Endothelial cell of umbilical vein (primary cell): ENCODE results near the gene EFCC1. TPM values are rescaled to one million over a fixed set of nuclear protein-coding genes. Genes with fewer than 3 reads are reported as not detected.

ENCODE experiments used
- BruUV-seq: library from RNA; stranded (reverse); fragments of 400-500 nt; replicated peaks from 2 replicates; lab custom pipeline; 2021; lab: Mats Ljungman, UMichigan
- CTCF ChIA-PET: fragments of 300-600, 350-600 bp; sonication (Branson Sonifier 250); formaldehyde crosslinking; loops from one replicate; lab custom pipeline; 2021; ENCODE audit warnings: antibody characterized with exemption, inconsistent platforms; lab: Charles Lee
- POLR2A ChIA-PET: fragments of 300-600, 350-600 bp; sonication (Branson Sonifier 250); formaldehyde crosslinking; loops from one replicate; lab custom pipeline; 2021; ENCODE audit warnings: antibody characterized with exemption, inconsistent platforms; lab: Charles Lee
- DNase-seq: peaks from one replicate; pipeline ENCODE4 v3.0.0-alpha.2; 2011; ENCODE audit warnings: low read depth, low spot score
- FAIRE-seq: peaks from 2 replicates; lab custom pipeline; 2011; peaks lifted over from hg19 to GRCh38; lab: Jason Lieb, UNC
- H2AFZ ChIP-seq: 2 replicates; pipeline ENCODE4 v1.6.0; 2012; ENCODE audit warnings: low read depth, low read length, control low read depth, inconsistent platforms
- H3K27ac ChIP-seq: 2 replicates; pipeline ENCODE4 v1.5.1; 2011; ENCODE audit warnings: low read depth, mild to moderate bottlenecking, control low read depth, low read length, moderate library complexity; ENCODE audit not compliant: insufficient read depth
- H3K27me3 ChIP-seq, 2 experiments: 2 replicates each; pipeline versions ENCODE4 v1.6.0 to v1.6.1; 2011; ENCODE audit warnings: low read length in 2 of 2, mixed read lengths in 1 of 2; ENCODE audit not compliant: control insufficient read depth in 2 of 2, insufficient read depth in 2 of 2
- H3K36me3 ChIP-seq, 2 experiments: 2 replicates in 1 of 2; 3 replicates in 1 of 2; pipeline ENCODE4 v1.5.1; 2011; ENCODE audit warnings: low read length in 2 of 2, mild to moderate bottlenecking in 1 of 2, moderate library complexity in 1 of 2; ENCODE audit not compliant: control insufficient read depth in 2 of 2, insufficient read depth in 2 of 2; ENCODE audit errors: extremely low read depth in 1 of 2
- H3K4me1 ChIP-seq: 3 replicates; pipeline ENCODE4 v1.5.1; 2011; ENCODE audit warnings: mild to moderate bottlenecking, low read length; ENCODE audit not compliant: control insufficient read depth, insufficient read depth; ENCODE audit errors: extremely low read depth
- H3K4me2 ChIP-seq: 2 replicates; pipeline ENCODE4 v1.6.1; 2011; ENCODE audit warnings: low read length, control low read depth, mixed read lengths; ENCODE audit not compliant: insufficient read depth
- H3K4me3 ChIP-seq, 3 experiments: fragments of 200-600 bp in 1 of 3; sonication (generic), shearing (Covaris generic) in 1 of 3; replicated peaks in 1 of 3; 2 replicates each; pipeline ENCODE4 v1.5.1; 2011 to 2016; ENCODE audit warnings: control low read depth in 3 of 3, low read length in 3 of 3, mild to moderate bottlenecking in 2 of 3, inconsistent platforms in 1 of 3, low read depth in 1 of 3, moderate library complexity in 1 of 3; ENCODE audit not compliant: insufficient read depth in 1 of 3
- H3K79me2 ChIP-seq: 2 replicates; pipeline ENCODE4 v1.6.0; 2012; ENCODE audit warnings: low read length, inconsistent platforms; ENCODE audit not compliant: control insufficient read depth, insufficient read depth
- H3K9ac ChIP-seq: replicated peaks from 2 replicates; pipeline ENCODE3; 2011; ENCODE audit warnings: low read length, control low read depth; ENCODE audit not compliant: insufficient read depth; ENCODE audit errors: extremely low read depth
- H3K9me1 ChIP-seq: replicated peaks from 3 replicates; pipeline ENCODE4 v1.6.0; 2011; ENCODE audit warnings: mild to moderate bottlenecking, low read length; ENCODE audit not compliant: control insufficient read depth, insufficient read depth; ENCODE audit errors: extremely low read depth
- H3K9me3 ChIP-seq: replicated peaks from 2 replicates; pipeline ENCODE4 v1.5.1; 2012; ENCODE audit warnings: low read length, inconsistent platforms; ENCODE audit not compliant: control insufficient read depth, insufficient read depth
- H4K20me1 ChIP-seq: replicated peaks from 2 replicates; pipeline ENCODE3; 2011; ENCODE audit warnings: mild to moderate bottlenecking, low read length; ENCODE audit not compliant: control insufficient read depth, insufficient read depth; ENCODE audit errors: extremely low read depth
- EZH2 ChIP-seq: IDR thresholded peaks from 2 replicates; pipeline ENCODE4 v1.6.1; 2012; ENCODE audit warnings: borderline replicate concordance, low read depth, mild to moderate bottlenecking, moderate library complexity, low read length, inconsistent platforms; ENCODE audit not compliant: severe bottlenecking
- FOS ChIP-seq: IDR thresholded peaks from 2 replicates; pipeline ENCODE4 v1.6.1; 2011; ENCODE audit warnings: mild to moderate bottlenecking, low read length, moderate library complexity, borderline replicate concordance; ENCODE audit not compliant: insufficient read depth
- GATA2 ChIP-seq: IDR thresholded peaks from 2 replicates; pipeline ENCODE4 v1.7.0; 2011; ENCODE audit warnings: low read depth, mild to moderate bottlenecking, moderate library complexity, mixed read lengths, low read length; ENCODE audit not compliant: insufficient read length, insufficient read depth
- JUN ChIP-seq: IDR thresholded peaks from 2 replicates; pipeline ENCODE4 v1.6.1; 2011; ENCODE audit warnings: borderline replicate concordance, low read depth; ENCODE audit not compliant: insufficient read length, insufficient read depth
- MYC ChIP-seq: IDR thresholded peaks from one replicate; pipeline ENCODE4 v1.6.1; 2011; ENCODE audit warnings: mild to moderate bottlenecking, low read depth, low read length
- POLR2A ChIP-seq: IDR thresholded peaks from 2 replicates; pipeline ENCODE4 v1.6.1; 2012; ENCODE audit warnings: low read depth, mild to moderate bottlenecking, control low read depth, low read length
- POLR2AphosphoS5 ChIP-seq: IDR thresholded peaks from 2 replicates; pipeline ENCODE4 v1.6.1; 2012; ENCODE audit warnings: low read depth, mild to moderate bottlenecking, control low read depth, low read length, moderate library complexity; ENCODE audit not compliant: insufficient read depth
- dilution Hi-C: fragments of 300-500 bp; cut with MboI; formaldehyde crosslinking; loops from one replicate; pipeline ENCODE4 v1.15.0; 2019; ENCODE audit warnings: low sequenced_read_pairs; ENCODE audit not compliant: extremely low pct_ligation_motif_present
- intact Hi-C: fragments of 100-400 bp; cut with micrococcal nuclease; formaldehyde crosslinking; loops from one replicate; pipeline ENCODE4 v1.10.0; 2022
- polyA plus RNA-seq, 4 experiments: library from polyadenylated mRNA; depleted of rRNA in 3 of 4; stranded (reverse) in 3 of 4; unstranded in 1 of 4; fragments of >200 nt; gene quantifications; 2 replicates each; pipeline versions ENCODE4 v1.2.1 to v1.2.3, GENCODE V29; 2011 to 2012; ENCODE audit warnings: missing spikeins in 1 of 4
- total RNA-seq: library from RNA; stranded (reverse); gene quantifications from 2 replicates; pipeline ENCODE4 v1.2.3, GENCODE V29; 2021
- TF ChIP-seq, protein P1 (sequence below): IDR thresholded peaks from 2 replicates; pipeline ENCODE4 v1.6.1; 2011; ENCODE audit not compliant: insufficient read depth, insufficient read length
- TF ChIP-seq, protein P2 (sequence below), 2 donors: IDR thresholded peaks; 1 replicate in 1 of 2; 2 replicates in 1 of 2; pipeline ENCODE4 v1.5.1; 2011; ENCODE audit warnings: low read length in 2 of 2, mild to moderate bottlenecking in 2 of 2, moderate library complexity in 2 of 2, control low read depth in 1 of 2, inconsistent platforms in 1 of 2, low read depth in 1 of 2; ENCODE audit not compliant: insufficient read depth in 1 of 2; ENCODE audit errors: extremely low read depth in 1 of 2

The EFCC1 gene
- total and polyA plus RNA-seq, 2 donors (not counting 3 experiments of a cell fraction or from before 2014, with no cell fraction given): 0.73 to 1.3 TPM

DNA sequence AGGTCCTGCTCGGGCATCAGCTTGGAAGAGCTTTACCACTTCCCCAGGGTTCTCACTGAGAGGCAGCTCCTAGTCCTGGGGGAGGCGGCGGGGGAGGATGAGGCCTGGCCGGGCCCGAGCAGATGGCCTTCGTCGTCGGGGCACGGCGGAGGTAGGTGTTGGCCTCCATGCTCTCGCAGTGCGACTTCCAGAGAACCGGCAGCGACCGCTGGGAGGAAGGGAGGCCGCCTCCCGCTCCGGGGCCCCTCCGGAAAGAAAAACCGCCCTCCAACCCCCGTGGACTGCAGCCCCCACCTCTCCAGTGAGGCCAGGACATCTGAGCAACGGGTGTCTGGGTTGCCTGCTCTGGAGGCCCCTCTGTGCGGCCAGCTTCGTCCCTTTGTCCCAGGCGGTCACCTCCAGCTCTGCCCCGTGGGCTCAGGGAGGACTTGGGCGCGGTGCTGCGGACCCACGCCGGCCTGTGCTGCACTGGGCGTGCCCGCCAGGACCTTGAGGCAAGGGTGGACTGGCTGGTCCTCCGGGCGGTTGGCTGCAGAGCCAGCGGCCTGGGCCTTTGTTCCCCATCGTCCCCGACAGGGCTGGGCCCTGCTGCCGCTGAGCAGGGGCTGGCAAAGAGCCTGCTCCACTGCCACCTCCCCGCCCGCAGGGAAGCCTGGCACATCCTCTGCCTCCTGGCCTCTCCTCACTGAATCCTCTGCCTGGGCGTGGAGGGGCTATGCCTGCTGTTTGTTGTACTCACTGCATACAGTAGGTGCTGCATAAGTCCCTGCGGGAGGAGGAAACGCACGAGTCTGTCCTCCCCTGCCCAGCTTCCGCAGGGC is 45.8 kb downstream of the EFCC1 start:
- H3K9me1 ChIP-seq: no peaks in the 10 kb centered on the region
- no peaks in the 10 kb centered on the region for H4K20me1 ChIP-seq
- POLR2A ChIA-PET: interaction anchor here (0.7 kb wide), 1 partner anchor 198 kb away, joined by 3 read pairs; no protein-coding TSS in a partner anchor
- BruUV-seq: no TSS peak
- H3K4me3 ChIP-seq: no peak overlapping the region
- CTCF ChIA-PET: interaction anchor here (0.8 to 1.6 kb wide), 4 partner anchors 20 to 199 kb away, joined by 3 to 8 read pairs (median 4); no protein-coding TSS in a partner anchor
- intact Hi-C loops (no loop called here), dilution Hi-C loops (no loop called here)
- no peak overlapping the region for H3K27ac ChIP-seq
- peak overlapping the region; percentile 96 for H2AFZ ChIP-seq
- no peak overlapping the region for H3K9ac ChIP-seq
- DNase-seq (no peak), FAIRE-seq (no peak)
- no peaks in the 10 kb centered on the region for H3K27me3 ChIP-seq
- H3K36me3 ChIP-seq: no peaks in the 10 kb centered on the region
- H3K79me2 ChIP-seq: no peaks in the 10 kb centered on the region
- no peak overlapping the region for H3K4me2 ChIP-seq
- H3K4me1 ChIP-seq: peaks cover 6% of the 10 kb centered on the region
- H3K9me3 ChIP-seq: no peaks in the 10 kb centered on the region
- TF ChIP-seq POLR2A (no peak), POLR2AphosphoS5 (no peak), FOS (no peak), GATA2 (no peak), EZH2 (no peak), MYC (no peak)
- TF ChIP-seq, protein P1, sequence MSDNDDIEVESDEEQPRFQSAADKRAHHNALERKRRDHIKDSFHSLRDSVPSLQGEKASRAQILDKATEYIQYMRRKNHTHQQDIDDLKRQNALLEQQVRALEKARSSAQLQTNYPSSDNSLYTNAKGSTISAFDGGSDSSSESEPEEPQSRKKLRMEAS: no peak

DNA sequence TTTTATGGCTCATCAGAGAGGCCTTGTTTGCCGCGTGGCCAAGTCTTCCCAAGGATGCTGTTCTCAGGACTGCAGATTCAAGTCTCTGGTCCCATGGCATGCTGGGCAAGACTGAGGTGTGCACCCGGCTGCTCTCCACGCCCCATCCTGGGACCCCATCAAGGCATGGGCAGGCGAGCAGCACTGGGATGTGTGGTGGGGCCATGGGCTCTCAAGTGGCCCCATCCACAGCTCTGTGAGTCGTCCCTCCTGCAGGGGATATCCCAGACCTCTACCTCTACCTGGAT is 46.4 kb downstream of the EFCC1 start:
- no peak overlapping the region for H3K27ac ChIP-seq
- TF ChIP-seq MYC (no peak), FOS (no peak), POLR2AphosphoS5 (no peak), JUN (no peak), POLR2A (no peak), EZH2 (no peak), GATA2 (no peak)
- TF ChIP-seq, protein P2, sequence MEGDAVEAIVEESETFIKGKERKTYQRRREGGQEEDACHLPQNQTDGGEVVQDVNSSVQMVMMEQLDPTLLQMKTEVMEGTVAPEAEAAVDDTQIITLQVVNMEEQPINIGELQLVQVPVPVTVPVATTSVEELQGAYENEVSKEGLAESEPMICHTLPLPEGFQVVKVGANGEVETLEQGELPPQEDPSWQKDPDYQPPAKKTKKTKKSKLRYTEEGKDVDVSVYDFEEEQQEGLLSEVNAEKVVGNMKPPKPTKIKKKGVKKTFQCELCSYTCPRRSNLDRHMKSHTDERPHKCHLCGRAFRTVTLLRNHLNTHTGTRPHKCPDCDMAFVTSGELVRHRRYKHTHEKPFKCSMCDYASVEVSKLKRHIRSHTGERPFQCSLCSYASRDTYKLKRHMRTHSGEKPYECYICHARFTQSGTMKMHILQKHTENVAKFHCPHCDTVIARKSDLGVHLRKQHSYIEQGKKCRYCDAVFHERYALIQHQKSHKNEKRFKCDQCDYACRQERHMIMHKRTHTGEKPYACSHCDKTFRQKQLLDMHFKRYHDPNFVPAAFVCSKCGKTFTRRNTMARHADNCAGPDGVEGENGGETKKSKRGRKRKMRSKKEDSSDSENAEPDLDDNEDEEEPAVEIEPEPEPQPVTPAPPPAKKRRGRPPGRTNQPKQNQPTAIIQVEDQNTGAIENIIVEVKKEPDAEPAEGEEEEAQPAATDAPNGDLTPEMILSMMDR (IDR thresholded peaks at IDR 0.05; ENCODE audit: extremely low read depth in 1 of 2, insufficient read depth in 1 of 2, low read depth in 1 of 2, low read length in 2 of 2): no peak
- TF ChIP-seq, protein P1: no peak
- CTCF ChIA-PET: interaction anchor here (0.9 kb wide), 1 partner anchor 199 kb away, joined by 3 read pairs; no protein-coding TSS in a partner anchor
- H3K9me3 ChIP-seq: no peaks in the 10 kb centered on the region
- FAIRE-seq (no peak), DNase-seq (no peak)
- no TSS peak for BruUV-seq
- H3K9me1 ChIP-seq: no peaks in the 10 kb centered on the region
- no peaks in the 10 kb centered on the region for H3K79me2 ChIP-seq
- intact Hi-C loops (no loop called here), dilution Hi-C loops (no loop called here)
- no peak overlapping the region for H3K4me3 ChIP-seq
- peaks cover 6% of the 10 kb centered on the region for H3K4me1 ChIP-seq
- no peaks in the 10 kb centered on the region for H3K27me3 ChIP-seq
- no peaks in the 10 kb centered on the region for H3K36me3 ChIP-seq
- H3K4me2 ChIP-seq: no peak overlapping the region
- H2AFZ ChIP-seq: no peak overlapping the region
- POLR2A ChIA-PET: interaction anchor here (0.7 kb wide), 1 partner anchor 197 kb away, joined by 3 read pairs; no protein-coding TSS in a partner anchor
- H3K9ac ChIP-seq: no peak overlapping the region
- H4K20me1 ChIP-seq: no peaks in the 10 kb centered on the region
